ENCODE data around the gene RAD1.

Gene RAD1

GRCh38 chr5:34863946-34864345, 51.4 kb downstream of the RAD1 start:
- DNase-seq (ENCODE audit: low spot score): no peak

GRCh38 chr5:34859253-34859652, 56.1 kb downstream of the RAD1 start:
- DNase-seq (ENCODE audit: low spot score): no peak

- DNase-seq (ENCODE audit: low spot score): no peak
Observed at GRCh38 chr5:34858790-34859189, 56.5 kb downstream of the RAD1 start.

GRCh38 chr5:34857894-34858293, 57.4 kb downstream of the RAD1 start:
- DNase-seq (ENCODE audit: low spot score): no peak

- DNase-seq (ENCODE audit: low spot score): no peak
Observed at GRCh38 chr5:34857161-34857560, 58.1 kb downstream of the RAD1 start.
